Activated T-cell treated with anti-CD3 and anti-CD28 coated beads, Interleukin-2, amount 50 U/mL, for 1 hour (primary cell): ENCODE measurements around the gene BAHCC1.

Source experiments
- DNase-seq: peaks from one replicate; pipeline ENCODE4 v3.0.0-alpha.2; 2020

Gene BAHCC1

DNA sequence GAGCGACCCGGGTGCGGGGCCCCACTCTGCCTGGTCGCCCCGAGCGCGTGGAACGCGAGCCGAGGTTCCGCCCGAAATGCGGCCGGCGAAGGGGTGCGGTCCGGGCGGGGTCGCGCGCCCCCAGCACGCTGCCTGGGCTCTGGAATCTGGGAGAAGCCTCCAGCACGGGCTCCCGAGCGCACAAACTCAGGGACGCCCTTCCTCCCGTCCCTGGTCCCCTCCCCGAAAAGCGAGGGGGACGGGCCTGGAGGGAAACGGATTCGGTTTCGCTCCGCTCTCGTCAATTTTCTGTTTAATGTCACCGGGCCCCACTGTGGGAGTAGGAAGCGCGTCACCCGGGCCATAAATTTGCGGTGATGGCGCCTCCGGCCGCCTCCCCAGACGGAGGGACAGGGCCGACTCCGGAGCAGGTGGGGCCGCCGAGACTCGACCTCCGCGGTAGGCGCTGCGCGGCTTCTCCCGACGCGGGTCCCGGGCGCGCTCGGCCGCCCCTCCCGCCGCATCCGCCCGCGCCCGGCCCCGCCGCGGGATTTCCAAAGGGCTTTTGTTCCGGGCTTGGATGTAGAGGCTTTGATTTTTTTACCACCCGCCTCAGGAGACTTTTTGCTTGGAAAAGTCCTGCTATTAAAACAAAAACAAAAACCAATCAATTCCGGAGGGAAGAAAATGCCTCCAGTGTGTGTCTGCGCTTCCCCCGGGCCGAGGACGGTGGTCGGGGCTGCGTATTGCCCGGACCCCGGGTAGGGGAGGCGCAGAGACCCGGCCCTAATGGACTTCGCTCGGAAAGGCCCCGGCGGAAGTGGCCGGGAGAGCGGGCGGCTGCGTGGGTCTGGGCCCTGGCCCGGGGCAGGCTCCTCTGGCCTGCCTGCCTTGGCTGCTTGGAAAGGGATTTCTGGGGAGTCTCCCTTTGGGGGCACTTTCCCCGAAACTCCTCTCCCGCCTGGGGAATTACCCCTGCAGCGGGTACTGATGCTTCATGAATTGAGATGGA lies 7.9 kb upstream of the BAHCC1 start:
- DNase-seq: no peak

GRCh38 chr17:81388091-81388611 lies 7.1 kb upstream of the BAHCC1 start:
- DNase-seq: no peak

GRCh38 chr17:81388612-81389367 lies 6.5 kb upstream of the BAHCC1 start:
- no peak for DNase-seq

DNA sequence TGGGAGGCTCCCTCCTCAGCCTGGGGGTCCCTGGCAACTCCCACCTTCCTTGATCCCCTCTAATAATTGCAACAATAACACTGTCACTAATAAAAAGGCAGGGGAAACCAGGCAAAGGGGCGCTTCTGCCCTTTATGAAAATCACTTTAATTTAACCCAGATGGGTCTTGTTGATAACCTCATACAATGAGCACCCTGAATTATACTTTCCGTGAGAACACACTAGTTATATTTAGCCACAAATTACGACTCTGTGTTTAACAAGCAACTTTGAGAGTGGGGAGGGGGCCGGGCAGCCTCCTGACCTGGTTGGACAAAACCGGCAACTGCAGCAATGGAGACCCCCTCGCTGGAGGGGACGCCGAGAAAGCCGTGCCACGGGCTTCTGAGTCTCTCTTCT lies 5.7 kb upstream of the BAHCC1 start:
- DNase-seq: no peak

GRCh38 chr17:81390029-81390872 lies 5.0 kb upstream of the BAHCC1 start:
- DNase-seq: no peak

DNA sequence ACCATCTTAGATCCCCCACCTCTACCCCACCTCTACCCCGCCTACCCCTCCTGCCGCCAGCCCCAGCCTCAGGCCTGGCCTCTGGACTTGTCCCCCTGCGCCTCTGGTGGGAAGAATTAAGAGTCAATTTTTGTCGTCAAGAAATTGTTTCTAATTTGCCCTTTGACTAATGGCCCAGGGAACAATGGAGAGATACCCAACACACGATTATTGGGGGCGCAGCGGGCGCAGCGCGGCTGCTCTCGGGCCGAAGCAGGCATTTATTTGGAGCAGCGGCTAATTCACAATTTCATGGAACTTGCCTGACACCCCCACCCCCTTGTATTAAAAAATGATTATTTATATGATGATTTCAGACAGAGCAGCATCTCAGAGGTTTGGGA lies 4.4 kb upstream of the BAHCC1 start:
- no peak for DNase-seq

DNA sequence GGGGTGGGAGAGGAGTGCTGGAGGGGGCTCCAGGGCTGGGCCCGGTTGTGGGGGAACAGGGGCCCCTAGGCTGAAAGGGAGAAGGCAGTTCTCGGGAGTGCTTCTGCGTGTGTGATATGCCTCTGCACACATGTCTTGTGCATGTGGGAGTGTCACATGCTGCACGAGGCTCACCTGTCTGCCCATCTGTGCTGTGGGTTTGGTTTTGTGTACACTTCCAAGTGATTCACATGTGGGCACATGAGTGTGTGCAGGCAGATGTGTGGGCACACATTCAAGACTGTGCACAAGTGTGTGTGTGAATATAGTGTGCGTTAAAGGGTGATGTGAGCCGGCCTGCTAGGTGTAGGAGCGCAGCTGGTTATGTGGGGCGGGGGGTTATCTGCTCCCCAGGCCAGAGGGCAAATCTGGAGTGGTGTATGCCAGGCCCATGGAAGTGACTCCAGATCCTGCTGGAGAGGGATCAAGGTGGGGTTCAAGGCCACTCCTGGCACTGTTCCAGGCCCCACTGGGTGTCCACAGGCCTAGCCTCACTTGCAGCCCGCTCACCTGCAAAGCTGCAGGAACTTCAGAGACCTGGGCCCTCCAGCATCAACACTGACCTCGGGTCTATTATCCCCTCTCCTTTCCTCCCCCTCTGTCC lies 3.8 kb upstream of the BAHCC1 start:
- DNase-seq: no peak

GRCh38 chr17:81391936-81392908 lies 3.0 kb upstream of the BAHCC1 start:
- DNase-seq: no peak

GRCh38 chr17:81392909-81393654 lies 2.2 kb upstream of the BAHCC1 start:
- DNase-seq: no peak

DNA sequence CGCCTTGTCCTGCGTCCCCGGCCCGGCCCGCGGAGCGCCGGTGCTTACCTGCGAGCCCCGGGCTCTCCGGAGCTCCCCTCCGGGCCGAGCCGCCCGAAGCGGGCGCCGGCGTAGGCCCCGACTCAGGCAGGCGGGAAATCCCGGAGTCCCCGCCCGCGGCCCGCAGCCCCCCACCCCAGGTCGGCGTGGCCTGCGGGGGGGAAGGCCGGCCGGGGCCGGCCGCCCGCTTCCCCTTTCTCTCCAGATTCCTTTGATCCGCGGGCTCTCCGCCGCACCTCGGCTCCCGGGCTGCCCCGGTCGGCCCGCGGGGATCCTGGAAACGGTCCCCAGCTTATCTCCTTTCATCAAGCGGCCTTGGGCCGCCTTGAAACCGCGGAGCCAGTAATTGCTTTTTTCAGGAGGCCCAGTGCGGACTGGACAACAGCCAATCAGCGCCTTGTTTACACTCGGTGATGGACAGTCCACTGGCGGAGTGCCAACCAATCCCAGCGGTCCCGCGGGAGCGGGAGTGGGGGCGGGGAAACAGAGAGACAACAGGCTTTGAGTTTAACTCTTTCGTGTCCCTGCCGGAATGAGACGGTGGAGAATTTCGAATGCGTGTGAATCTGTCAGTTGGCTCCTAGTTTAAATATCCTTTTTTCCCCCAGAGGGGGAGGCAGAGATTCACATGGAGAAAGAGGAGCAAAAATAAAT lies 1.4 kb upstream of the BAHCC1 start:
- no peak for DNase-seq

DNA sequence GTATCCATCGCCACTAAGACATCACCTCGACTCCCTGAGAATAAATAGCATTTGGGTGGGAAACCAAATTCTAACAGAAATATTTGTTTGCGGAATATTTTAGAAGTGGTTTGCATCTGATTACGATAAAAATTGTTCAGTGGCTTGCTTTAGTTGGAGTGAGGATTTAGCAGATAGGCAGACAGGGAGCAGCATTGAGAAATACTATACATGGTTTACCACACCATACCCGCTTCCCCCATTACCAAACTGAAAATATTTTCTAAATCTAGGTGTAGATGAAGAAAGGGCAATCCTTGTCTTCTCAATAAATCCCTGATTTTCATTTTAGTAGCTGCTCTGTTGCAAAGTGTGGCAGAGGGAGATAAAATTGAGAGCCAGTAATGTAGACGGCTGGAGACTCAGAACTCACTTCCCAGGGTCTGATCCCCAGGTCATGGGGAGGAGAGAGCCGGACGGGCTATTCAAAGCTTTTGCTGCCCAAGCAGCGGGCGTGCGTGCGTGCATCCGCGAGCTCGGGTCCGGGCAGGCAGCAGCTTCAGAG lies 808 bp upstream of the BAHCC1 start:
- no peak for DNase-seq

GRCh38 chr17:81395600-81396277 lies 482 bp downstream of the BAHCC1 start:
- DNase-seq: no peak

- peak; percentile 48 for DNase-seq
These were observed 1.0 kb downstream of the BAHCC1 start for GRCh38 chr17:81396278-81396721.

- DNase-seq: peak; percentile 58
These were observed 1.6 kb downstream of the BAHCC1 start for GRCh38 chr17:81396722-81397313.

- DNase-seq: no peak
These were observed 2.3 kb downstream of the BAHCC1 start for GRCh38 chr17:81397314-81398175.

GRCh38 chr17:81398176-81398831 lies 3.0 kb downstream of the BAHCC1 start:
- DNase-seq: no peak
